Measurements from ENCODE around the gene RDM1.

RDM1 gene

DNA sequence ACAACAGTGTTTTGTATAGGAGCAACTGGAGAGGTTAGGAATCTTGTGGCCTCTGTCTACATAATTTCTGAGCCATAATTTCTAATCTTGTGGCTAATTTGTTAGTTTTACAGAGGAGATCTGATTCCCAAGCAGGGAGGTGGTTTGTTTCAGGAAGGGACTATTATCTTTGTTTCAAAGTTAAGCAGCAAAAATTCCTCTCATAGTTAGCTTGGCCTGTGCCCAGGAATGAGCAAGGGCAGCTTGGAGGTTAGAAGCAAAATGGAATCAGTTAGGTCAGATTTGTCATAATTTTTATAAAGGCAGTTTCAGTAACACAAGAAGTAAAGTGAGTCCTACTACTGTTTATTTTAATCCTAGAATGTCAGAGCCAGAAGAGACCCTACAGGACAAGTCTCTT is 2.0 kb upstream of the RDM1 start:
- no peak for DNase-seq

DNA sequence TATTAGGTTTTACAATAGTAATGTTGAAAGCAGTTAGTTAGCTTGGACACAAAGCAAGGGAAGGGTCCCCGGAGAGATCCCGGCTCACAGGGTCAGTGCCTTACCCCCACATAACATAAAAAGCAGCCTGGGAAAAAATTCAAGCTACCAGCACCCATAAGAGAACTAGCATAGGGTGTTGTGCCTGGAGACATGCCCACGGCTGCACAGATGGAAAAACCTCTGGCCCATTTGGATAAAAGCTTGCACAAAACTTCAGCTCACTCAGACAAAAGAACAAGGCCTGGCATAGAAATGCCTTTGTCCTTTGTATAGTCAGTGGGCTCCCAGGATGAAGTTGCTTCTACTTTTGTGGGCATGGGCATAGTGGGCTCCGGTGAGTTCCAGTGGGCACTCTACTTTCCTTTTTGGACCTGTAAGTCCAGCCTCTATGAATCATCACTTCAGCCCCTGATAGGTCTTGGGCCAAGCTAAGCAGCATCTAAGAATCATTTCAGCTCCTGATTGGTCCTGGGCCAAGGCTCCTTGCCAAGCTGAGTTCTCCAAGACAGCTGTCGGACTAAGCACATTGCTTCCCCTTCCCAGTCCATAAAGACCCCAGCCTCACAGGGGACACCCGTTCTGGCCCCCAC is 1.3 kb upstream of the RDM1 start:
- no peak for DNase-seq

DNA sequence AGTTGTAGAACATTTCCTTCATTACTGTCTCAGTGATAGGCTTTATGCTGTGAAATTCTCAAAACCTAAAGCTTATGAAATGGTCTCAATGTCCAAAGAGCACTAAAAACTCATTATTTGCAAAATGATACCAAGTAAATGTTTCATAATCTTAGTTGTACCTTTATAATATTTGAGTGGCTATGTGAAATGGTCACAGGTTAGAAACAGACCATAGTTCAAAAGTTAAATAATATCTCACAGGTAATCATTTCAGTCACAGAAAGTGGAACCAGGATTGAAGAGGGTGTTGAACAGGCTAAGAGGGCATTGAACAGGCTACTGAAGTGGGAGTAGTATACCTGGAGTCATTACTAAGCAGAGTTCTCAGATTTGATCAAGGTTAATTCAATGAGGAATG is 2.9 kb downstream of the RDM1 start:
- DNase-seq: no peak

DNA sequence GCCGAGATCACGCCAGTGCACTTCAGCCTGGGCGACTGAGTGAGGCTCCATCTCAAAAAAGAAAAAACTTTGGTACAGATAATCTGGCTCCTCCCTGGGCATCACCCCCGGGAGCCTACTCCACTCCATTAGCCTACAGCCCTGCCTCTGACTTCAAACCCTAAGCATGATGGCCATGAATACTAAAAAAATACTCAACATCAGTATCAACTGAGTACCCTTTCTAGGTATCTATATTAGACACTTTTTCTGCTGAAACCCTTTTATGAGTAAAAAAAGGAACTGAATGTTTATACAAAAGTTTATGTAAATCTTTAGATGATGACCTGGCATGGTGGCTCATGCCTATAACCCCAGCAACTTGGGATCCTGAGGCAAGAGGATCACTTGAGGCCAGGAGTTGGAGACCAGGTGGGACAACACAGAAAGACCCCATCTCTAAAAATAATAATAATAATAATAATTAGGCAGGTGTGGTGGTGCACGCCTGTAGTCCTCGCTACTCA is 6.9 kb downstream of the RDM1 start:
- no peak for DNase-seq

DNA sequence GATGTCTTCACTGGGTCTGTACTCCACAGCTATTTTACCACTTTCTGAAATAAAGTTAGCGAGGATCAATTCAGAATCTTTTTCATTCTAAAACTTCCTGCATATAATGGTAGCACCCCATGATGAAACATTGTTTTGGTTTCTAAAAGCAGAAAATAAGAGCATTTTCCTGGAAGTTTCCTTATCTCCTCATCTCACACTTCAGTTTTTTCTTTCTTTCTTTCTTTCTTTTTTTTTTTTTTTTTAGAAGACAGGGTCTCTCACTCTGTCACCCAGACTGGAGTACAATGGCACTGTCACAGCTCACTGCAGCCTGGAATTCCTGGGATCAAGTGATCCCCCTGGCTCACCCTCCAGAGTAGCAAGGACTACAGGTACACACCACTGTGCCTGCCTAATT is 10.3 kb downstream of the RDM1 start:
- DNase-seq: no peak

DNA sequence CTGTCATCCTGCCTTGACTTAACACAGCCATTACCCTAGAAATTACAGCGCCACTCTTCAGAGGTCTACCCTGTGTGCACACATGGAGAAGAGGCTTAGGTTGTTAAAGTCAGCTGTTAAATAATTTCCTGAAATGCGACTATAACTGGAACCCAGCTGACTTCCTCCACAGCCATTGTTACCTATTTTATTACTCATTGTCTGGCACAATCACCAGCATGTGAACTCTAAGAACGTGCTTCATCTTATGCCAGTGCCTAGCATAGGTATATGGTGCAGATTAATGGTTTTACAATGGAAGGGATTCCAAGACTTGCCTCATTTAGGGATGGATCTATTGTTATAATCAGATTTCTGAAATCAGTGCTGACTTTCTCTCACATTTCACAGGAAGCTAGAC is 11.9 kb downstream of the RDM1 start:
- DNase-seq: no peak

DNA sequence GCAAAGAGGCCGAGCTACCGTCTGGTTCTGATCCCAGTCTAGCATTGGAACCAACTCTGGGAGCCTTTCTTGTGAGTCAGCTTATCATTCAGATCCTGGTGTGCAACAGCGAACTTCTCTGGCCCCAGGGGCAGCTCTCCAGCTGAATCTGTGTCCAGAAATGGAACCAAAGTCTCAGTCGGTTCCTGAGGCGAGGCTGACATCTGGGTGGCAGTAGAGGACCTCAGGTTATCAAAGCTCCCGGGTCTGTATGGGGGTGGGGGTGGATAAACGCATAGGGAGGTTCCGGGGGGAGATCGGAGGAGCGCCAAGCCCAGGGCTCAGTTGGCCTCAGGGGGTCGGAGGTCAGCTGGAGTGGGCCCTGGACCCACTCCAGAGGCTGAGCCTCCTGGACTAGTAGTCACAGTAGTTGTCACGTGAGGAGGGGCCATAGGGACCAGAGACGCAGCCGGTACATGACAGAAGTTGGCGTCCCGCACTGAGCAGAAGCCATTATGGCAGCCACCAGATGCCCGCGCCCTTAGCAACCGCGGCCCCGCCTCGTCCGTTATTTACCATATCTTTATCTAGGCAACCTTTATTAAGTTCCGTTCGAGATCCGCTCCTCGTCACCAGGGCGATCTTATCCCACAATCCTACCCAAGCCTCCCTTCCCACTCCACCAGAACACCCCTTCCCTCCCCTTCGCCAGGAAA is 12.9 kb downstream of the RDM1 start:
- no peak for DNase-seq

DNA sequence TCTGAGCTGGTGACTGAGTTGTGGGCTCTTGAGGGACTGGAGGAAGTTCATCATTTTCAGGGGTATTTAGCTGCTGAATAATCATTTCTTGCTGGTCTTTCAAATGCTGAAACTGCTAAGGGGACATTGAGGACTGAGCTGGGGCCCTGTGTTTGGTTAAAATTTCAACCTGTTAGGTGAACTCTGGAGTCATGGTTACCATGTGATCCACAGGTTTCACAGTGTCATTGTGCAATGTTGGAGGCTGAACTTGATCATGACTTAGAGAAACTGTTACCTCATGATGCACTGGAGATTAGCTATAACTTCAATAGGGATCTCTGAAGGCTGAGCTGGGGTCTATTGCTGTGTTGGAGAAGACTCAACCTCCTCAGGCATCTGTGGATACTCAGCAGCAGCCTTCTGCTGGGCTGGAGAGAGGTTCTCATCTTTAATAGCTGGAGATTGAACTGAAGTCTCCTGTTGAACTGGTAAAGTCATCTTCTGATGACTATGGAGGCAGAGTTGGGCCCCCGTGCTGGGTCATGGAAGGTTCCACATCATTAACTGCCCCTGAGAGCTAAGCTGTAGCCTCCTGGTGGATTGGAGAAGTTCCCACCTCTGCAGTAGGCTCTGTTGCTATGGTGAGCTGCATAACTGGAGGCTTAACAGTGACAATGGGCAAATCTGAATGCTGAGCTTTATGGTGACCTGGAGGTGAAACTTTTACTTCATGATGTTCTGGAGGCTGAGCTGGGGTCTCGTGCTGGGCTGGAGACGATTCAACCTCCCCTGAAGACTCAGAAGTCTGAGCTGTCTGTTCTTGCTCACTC is 15.2 kb downstream of the RDM1 start:
- DNase-seq: no peak

DNA sequence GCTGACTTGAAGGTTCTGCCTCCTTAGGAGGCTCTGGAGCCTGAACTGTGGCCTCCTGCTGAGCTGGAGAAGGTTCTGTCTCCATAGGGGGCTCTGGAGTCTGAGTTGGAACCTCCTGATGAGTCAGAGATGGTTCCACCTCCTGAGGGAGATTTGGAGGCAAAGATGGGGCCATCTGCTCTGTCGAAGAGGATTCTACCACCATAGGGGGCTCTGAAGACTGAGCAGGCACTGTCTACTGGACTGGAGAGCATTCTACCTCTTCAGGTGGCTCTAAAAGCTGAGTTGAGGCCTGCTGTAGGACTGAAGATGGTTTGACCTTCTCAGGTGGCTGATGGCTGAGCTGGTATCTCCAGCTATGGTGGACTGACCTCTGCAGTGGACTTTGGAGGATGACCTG is 16.2 kb downstream of the RDM1 start:
- DNase-seq: no peak

DNA sequence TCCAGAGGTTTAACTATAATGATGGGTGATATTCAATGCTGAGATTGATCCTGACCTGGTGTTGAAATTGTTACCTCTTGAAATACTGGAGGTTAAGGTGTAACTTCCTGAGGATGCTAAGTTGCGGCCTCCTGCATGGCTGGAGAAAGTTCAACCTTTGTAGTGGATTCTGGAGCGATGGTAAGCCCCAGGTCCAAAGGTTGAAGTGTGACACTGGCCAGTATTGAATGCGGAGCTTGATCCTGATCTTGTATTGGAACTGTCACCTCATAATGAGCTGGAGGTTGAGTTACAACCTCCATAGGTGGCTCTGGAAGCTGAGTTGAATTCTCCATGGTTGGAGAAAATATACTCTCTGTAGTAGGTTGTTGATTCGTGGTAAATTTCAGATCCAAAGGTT is 17.0 kb downstream of the RDM1 start:
- no peak for DNase-seq

DNA sequence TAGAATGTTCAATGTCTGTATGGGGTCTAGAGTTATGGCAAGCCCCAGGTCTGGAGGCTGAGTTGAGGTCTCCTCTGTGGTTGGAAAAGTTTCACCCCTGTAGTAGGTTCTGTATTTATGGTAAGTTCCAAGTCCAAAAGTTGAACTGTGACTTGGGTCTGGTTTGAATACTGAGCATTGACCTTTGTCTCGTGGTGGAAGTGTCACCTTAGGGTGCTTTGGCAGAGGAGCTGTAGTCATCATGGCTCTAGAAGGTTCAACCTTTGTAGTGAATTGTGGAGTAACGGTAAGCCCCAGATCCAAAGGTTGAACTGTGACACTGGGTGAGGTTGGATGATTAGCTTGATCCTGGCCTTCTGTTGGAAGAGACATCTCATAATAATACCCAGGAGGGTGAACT is 17.6 kb downstream of the RDM1 start:
- DNase-seq: no peak

DNA sequence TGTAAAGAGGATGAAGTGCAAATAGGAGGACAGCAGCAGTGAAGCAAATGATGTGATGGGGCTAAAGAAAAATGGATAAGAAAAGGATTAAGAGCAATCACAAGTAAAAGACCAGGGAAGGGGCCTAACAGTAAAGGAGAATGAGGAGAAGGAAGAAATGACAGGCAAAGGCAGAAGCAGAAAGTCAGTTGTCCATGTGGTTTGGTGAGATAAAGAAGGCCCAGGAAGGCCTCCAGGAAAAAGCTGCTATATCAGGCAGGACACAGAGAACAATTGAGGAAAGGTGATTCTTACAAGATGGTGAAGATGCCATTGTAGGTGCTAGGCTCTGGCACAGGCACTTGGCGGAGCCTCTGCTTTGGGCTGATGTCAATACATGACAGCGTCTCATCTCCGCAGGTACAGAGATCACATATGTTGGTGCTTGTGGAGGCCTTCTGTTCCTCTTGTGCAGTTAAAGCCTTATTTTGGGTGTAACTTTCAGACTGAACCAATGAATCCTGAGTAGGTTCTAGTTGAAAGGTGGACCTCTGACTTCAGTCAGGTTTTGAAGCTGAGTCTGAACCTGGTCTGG is 18.1 kb downstream of the RDM1 start:
- no peak for DNase-seq

DNA sequence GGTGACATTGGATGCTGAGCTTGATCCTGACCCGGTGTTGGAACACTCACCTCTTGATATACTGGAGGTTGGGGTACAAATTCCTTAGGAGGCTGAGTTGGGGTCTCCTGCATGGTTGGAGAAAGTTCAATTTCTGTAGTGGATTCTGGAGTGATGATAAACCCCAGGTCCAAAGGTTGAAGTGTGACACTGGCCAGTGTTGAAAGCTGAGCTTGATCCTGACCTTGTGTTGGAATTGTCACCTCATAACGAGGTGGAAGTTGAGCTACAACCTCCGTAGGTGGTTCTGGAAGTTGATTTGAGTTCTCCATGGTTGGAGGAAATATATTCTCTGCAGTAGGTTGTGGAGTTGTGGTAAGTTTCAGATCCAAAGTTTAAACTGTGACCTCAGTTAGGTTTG is 21.2 kb downstream of the RDM1 start:
- no peak for DNase-seq

DNA sequence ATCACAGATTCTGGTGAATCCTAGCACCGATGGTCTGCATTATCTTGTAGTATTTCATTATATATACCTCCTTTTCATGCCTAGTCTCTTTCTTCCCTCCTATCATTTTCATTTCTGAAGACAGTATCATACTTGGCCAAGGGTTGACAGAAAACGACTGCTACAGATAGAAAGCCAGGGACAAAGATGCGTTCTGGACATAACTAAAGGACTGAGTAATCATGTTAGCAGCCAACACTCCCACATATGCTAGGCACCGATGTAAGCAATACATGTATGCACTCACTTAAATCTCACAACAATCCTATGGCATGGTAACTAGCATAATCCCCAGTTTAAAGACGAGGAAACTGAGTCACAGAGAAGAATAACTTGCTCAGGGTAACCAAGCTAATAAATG is 22.9 kb downstream of the RDM1 start:
- no peak for DNase-seq

DNA sequence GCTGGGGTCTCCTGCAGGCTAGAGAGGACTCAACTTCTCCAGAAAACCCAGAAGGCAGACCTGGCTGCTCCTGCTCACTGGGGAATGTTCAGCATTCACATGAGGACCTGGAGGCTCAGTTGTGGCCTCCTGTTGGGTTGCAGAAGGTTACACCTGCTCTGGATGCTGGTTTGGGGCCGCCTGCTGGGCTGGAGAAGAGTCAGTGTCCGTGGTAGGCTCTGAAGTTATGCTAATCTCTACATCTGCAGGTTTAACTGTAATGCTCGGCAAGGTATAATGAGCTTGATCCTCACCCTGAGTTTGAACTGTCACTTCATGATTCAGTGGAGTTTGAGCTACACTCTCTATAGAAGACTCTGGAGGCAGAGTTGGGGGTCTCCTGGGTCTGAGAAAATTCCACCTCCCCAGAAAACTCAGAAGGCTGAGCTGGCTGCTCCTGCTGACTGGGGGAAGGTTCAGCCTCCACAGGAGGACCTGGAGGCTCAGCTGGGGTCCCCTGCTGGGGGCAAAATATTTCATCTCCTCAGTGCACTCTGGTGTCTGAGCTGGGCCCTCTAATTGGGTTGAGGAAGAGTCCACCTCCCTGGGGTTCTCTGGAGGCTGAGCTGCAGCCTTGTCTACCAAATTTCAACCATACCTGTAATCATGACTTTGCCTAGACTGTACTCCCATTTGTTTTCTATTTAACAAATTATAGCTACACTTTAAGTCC is 23.5 kb downstream of the RDM1 start:
- DNase-seq: no peak

DNA sequence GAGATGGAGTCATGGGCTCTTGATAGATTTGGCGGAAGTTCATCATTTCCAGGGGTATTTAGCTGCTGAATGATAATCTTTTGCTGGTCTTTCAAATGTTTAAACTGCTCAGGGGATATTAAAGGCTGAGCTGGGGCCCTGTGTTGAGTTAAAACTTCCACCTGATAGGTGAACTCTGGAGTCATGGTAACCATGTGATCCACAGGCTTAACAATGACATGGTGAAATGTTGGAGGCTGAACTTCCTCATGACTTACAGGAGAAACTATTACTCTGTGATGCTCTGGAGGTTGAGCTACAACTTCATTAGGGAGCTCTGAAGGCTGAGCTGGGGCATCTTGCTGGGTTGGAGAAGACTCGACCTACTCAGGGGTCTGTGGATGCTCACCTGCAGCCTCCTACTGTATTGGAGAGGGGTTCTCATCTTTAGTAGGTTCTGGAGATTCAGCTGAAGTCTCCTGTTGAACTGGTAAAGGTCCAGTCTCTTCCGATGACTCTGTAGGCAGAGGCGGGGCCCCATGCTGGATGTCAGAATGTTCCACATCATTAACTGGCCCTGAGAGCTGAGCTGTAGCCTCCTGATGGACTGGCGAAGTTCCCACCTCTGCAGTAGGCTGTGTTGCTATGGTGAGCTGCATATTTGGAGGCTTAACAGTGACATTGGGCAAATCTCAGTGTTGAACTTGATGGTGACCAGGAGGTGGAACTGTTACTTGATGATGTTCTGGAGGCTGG is 24.2 kb downstream of the RDM1 start:
- no peak for DNase-seq

DNA sequence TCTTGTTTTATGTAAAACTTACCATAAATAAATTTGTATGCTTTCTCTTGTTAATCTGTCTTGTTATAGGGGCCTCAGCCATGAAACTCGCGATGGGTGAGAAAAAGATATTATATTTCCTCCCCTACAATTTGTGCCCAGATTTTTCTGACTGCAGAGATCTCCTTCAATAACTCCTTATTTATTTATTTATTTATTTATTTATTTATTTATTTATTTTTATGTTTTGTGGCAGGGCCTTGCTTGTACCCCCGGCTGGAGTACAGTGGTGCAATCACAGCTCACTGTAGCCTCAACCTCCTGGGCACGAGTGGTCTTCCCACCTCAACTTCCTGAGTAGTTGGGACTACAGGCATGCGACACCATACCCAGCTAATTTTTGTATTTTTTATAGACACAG is 27.1 kb downstream of the RDM1 start:
- DNase-seq: no peak

DNA sequence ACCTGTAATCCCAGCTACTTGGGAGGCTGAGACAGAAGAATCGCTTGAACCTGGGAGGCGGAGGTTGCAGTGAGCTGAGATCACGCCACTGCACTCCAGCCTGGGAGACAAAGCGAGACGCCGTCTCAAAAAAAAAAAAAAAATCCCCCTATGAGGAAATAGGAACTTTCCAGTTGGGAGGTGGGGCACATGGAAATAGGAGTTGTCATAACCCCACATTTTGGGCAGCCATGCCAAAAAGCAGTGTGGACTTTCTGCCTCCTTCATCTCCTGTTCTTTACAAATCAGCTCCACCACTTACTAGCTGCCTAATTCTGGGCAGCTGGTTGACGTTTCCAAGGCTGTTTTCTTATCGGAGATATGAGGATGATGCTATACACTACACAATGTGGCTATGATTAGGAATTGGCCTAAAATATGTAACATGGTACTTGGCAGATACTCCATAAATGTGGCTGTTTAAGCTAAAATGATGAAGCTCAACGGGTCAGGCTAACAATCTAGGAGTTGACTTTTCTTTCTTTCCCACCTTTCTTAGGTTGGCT is 28.9 kb downstream of the RDM1 start:
- no peak for DNase-seq

DNA sequence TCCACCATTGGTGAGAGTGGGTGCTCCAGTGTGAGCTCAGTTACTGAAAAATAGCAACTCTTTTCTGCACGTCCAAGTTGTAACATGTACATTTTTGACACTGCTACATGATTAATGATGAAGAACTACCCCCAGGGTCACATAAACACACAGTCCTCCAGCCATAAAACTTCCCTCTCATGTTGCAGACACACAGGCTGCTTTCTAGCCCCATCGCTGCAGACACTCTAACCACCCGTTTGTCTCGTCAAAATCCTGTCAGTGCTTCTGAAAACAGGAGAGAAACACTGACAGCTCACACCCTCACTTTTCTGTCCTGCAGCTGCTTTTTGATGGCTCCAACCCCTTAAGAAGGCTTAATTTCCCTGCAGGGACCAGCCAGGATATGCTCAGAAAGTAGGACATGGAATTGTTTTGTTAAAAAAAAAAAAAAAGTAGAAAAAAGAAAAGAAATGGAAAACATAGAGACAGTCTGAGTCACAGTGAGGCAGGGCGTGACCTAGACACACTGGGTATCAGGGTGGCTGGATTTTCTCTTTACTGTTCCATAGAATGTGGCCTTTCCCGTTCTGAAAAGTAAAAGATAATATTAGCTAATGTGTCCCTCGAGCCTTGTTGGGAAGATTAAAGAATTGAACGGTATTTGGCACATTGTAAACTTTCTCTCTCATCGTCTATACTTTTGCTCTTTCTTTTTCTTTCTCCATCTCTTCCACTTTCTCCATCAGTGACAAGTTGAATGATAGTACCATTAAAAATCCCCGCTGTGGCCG is 29.7 kb downstream of the RDM1 start:
- no peak for DNase-seq

DNA sequence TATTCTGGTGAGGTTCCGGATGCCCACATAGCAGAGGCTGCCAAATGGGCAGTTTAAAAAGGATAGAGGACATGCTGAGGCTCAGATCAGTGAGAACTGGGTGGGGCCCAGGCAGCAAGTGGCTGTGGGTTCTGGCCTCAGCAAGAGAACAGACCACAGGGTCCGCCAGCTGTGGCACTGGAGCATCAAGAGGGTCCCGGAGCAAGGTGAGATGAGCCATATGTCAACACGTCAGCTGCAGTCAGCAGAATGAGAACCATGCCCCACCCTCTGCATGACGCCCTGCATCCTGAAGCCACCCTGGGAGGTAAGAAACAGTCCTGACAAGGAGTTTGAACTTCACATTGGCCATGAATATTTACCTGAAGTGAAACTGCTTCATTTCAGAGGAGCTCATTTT is 30.3 kb downstream of the RDM1 start:
- DNase-seq: no peak

Data from activated CD4-positive, alpha-beta T cell treated with anti-CD3 and anti-CD28 coated beads, Interleukin-2, Interleukin-6, amounts not matched to agents 100 ng/mL and 50 ng/mL, durations not matched to agents 16 hours and 8 hours (primary cell).